Cerebellar cortex (tissue), 1 donor: Measurements from ENCODE around the gene RTCA.
"Not testable (repeated sequence)": the region's sequence is repeated elsewhere in the genome, so short reads cannot be mapped to it uniquely, and the experiment has no call there.

Experiments
- DNase-seq: peaks from one replicate; pipeline ENCODE4 v3.0.0-alpha.2; 2015; ENCODE audit warnings: low spot score

RTCA gene

DNA sequence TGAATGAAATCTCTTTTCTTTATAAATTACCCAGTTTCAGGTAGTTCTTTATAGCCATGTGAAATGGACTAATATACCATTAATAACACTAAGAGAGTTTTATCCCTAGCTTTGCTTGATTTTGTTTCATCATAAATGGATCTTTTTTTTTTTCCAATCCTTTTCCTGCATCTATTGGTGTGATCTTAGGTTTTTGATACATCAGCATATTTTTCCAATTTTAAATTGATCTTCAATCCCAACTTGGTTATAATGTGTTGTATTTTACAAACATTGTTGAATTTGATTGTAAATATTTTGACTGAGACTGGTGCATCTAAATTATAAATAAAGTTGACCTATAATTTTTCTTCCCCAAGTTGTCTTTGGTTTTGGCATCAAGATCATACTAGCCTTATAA, 4.3 kb upstream of the RTCA start:
- no peak for DNase-seq

DNA sequence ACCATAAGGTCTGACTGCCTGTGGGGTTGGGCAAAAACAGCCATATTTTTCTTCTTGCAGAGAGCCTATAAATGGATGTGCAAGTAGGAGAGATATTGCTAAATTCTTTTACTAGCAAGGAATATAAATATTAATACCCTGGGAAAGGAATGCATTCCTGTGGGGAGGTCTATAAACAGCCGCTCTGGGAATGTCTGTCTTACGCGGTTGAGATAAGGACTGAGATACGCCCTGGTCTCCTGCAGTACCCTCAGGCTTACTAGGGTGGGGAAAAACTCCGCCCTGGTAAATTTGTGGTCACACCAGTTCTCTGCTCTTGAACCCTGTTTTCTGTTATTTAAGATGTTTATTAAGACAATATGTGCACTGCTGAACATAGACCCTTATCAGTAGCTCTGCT, 1.9 kb upstream of the RTCA start:
- DNase-seq: not testable (repeated sequence)

DNA sequence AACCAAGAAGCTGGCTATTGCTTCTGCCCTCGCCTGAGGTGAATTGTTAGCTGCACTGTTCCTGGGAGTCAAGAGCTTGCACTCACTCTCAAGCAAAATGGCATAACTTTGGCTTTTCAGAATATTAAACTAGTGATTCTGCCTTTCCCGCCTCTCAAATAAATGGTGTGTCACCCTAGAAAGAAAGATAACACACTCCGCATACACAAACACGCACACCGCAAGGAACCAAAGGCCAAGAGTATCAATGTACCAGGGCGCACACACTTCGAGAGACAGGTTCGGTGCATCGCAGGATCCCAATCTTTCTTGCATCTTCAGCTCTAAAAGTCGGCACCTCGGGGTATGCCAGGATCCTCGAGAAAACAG, 470 bp upstream of the RTCA start:
- DNase-seq: no peak

DNA sequence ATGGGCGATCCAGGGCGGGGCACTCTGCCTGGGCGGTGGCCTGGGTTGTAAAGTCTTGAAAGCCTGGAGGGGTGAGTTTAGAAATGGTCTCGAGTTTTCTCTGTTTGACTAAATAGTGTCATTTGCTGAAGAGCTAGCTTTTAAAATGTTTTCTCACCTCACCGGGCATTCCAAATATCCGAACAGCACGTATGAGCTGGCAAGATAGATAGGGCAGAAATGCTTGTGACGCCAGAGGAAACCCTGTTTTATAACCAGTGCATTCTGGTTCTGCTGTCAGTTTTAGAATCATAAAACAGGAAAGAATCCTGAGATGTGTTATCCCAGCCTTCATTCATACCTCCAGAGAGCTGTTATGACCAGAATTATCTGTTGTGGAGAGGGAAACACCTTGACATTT, 725 bp downstream of the RTCA start:
- no peak for DNase-seq

DNA sequence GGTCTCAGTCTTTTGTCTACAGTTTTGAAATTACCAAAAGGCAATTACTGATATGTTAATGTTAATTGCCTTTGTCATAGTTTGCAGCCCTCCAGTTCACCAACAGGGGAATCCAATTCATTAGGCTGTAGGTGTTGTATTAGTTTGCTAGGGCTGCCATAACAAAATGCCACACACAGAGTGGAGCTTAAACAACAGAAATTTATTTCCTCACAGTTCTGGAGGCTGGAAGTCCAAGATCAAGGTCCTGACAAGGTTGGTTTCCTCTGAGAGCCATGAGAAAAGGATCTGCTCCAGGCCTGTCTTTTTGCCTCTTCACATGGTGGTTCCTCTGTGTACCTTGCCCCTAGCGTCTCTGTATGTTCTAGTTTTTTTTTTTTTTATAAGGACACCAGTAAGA, 1.3 kb downstream of the RTCA start:
- DNase-seq: no peak

DNA sequence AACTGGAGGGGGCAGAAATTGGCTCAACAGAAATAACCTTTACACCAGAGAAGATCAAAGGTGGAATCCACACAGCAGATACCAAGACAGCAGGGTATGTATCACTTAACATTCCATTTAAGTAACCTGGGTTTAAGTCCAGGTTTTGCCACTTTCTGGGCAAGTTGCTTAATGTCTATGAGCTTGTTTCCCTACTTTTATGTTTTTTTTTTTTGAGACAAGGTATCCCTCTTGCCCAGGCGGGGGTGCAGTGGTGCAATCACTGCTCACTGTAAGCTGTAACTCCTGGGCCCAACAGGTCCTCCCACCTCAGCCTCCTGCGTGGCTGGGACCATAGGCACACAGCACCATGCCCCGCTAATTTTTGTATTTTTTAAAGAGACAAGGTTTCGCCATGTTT, 2.2 kb downstream of the RTCA start:
- DNase-seq: no peak

DNA sequence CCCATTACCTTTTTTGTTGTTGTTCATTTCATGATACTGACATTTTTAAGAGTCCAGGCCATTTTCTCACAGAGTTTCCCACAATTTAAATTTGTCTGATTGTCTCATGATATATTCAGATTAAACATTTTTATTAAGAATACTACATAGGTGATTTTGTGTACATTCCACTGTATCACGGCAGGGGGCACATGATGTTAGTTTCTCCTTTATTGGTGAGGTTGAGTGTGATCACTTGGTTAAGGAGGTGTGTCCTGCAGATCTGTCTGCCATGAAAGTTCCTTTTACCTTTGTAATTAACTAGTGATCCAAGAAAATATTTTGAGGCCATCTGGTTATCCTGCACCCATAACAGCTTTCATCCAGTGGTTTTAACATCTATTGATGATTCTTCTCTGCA, 11.8 kb downstream of the RTCA start:
- no peak for DNase-seq

DNA sequence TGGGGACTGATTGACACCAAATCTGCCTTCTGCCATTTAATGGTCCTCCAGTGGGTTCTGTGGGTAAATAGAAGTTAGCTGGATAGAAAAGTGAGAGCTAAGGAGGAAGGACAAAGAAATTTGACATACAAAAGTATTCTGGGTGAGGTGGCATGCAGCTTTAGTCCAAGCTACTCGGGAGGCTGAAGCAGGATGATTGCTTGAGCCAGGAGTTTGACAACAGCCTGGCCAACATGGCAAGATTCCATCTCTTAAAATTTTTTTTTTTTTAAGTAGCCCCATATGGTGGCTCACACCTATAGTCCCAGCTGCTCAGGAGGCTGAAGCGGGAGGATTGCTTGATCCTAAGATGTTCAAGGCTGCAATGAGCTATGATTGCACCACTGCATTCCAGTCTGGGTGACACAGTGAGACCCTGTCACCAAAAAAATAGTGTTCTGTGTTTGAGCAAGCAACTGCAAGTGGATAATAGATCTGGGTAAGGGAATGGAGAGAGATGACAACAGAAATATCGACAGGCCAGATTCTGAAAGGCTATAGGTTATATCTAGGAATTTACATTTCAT, 13.4 kb downstream of the RTCA start:
- peak; percentile 10 for DNase-seq

DNA sequence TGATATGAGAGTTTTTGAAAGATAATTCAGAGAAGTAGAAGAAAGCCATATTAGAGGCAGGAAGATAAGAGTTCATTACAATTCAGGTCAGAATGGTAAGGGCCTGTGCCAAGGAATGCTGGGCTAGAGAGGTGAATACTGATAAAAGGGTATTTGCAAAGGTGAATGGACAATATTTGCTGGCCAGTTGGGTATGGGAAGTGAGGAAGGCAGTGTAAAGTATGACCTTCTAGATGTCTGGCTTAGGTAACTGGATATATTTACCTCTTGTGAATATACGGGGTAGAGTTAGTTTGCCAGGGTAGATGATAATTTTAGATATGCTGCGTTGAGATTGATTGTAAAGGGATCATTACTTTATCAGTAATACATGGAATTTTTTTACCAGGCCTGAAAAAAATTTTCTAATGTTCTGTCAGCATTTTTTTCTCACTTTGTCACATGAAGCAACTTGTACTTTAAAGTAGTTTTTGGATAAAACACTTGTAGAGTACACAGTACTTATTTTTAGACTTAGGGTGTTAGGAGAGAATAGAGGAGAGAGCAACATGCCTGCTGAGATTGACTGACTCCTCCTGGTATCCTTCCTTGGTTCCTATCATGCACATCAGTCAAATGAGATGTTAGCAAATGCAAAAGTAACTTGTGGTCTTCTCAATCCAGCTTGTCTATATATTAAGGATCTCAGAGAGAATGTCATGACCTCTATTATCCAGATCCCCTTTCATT, 14.1 kb downstream of the RTCA start:
- no peak for DNase-seq

DNA sequence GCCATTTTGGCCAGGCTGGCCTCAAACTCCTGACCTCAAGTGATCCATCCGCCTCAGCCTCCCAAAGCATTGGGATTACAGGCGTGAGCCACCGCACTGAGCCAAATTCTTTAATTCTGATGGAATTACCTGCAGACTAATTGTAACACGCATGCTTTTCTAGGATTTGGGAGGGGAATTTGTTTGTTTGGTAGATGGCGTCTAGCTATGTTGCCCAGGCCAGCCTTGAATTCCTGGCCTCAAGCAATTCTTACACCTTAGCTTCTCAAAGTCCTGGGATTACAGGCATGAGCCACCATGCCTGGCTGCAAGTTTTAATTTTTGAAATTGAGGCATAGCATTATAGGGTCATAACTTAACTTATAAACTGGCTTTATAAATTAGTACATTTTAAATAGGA, 18.6 kb downstream of the RTCA start:
- DNase-seq: no peak

DNA sequence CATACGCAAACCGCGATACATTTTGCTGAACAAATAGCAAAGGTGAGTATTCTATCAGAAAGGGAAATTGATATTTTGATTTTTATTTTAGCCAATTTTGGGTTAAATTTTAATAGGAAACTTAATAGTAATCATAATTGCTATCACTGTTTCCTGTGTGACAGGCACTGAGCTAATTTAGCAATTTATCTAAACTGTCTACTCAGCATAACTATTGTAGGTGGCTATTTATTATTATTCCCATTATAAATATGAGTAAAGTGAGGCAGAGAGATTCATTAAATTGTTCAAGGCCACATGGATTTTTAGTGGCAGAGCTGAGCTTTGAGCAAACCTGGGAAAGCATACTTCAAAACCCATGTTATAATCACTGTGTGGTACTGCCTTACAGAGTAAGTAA, 21.1 kb downstream of the RTCA start:
- DNase-seq: no peak

DNA sequence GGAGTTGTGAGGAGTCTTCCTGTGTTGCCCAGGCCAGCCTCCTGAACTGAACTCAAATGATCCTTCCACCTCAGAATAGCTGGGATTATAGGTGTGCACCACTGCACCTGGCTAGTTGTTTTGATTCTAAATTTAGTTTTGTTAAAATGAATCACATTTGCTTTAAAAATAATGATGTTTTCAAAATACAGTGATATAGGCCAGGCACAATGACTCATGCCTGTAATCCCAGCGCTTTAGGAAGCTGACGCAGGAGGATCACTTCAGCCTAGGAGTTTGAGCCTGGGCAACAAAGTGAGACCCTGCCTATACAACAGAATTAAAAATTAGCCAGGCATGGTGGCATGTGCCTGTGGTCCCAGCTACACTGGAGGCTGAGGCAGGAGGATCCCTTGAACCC, 24.3 kb downstream of the RTCA start:
- DNase-seq: no peak

DNA sequence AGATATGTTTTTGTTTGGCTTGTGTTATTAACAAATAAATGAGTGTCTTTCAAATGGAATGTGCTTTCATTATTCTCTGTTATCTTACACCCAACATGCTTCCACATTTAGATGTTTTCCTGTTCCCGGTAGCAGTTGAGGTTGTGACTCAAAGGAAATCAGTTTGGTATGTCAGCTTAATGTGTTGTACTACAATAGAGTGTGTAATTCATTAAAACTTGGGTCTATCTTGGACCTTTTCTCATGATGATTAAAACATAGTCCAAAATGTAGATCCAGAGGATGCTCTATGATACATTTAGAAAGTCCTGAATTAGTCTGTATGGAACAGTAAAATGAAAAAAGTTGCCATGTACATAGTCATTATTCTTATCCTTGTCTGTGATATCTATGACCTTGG, 26.7 kb downstream of the RTCA start:
- no peak for DNase-seq

DNA sequence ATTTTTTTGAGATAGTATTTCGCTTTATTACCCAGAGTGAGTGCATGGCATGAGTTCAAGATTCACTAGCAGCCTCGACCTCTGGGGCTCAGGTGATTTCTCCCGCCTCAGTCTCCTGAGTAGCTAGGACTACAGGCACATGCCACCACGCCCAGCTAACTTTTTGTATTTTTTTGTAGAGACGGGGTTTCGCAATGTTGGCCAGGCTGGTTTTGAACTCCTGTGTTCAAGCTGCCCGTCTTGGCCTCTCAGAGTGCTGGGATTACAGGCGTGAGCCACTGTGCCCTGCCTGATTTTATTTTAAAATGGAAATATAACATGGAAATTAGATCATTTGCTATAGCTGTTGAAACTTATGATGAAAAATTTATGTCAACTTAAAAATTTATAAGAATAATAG, 30.1 kb downstream of the RTCA start:
- DNase-seq: no peak

DNA sequence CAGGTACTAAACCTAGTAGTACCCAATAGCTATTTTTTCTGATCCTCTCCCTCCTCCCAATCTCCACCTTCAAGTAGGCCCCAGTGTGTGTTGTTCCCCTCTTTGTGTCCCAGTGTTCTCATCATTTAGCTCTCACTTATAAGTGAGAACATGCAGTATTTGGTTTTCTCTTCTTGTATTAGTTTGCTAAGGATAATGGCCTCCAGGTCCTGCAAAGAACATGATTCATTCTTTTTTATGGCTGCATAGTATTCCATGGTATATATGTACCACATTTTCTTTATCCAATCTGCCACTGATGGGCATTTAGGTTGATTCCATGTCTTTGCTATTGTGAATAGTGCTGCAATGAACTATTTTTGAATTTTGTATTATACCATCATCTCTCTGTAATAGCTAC, 31.0 kb downstream of the RTCA start:
- DNase-seq: not testable (repeated sequence)

DNA sequence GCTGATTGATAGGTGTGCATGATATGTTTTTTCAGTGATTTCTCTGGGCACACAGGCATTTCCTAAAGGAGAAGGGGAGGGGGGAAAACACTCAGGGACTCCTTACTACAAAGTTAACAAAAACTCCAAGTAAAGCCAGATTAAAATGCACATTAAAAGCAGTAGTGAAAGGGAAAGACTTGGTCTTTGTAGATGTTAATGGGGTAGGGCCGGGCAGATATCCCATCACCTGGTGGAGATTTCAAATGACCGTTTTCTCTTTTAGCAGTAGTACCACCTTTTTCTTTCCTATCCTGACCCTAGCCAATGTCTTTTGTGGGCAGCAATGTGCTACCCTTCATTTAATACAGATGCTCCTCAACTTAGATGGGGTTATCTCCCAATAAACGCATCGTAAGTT, 32.5 kb downstream of the RTCA start:
- DNase-seq: no peak

DNA sequence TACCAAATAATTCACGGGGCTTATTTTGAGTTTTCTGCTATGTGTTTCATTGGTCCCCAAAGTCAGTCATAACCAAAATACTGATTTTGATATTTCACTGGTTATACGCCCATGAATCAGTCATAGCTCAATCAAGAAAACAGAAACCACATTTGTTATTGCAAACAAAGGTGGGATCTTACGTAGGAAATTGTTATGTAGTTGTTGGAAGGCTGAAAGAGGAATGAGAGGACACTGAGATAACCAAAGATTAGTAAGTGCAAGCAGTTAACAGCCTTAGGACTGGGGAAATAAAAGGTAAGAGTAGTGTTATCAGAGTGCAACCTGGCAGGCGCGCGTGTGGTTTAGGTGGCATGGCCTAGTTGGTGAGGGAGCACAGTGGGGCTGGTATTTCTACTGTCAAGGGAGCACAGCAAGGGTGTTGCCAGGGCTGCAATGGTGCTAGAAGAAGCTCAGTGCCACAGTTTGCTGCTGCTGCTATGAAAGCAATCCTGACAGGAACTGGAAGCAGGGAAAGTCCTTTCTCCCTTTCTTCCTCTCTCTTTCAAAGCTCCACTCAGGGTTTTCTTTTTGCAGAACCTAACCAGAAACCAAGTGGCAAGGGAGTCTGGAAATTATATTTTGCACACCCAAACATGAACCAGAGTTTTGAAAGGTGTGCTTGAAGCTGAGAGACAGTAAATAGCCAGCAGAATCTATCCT, 33.7 kb downstream of the RTCA start:
- no peak for DNase-seq

DNA sequence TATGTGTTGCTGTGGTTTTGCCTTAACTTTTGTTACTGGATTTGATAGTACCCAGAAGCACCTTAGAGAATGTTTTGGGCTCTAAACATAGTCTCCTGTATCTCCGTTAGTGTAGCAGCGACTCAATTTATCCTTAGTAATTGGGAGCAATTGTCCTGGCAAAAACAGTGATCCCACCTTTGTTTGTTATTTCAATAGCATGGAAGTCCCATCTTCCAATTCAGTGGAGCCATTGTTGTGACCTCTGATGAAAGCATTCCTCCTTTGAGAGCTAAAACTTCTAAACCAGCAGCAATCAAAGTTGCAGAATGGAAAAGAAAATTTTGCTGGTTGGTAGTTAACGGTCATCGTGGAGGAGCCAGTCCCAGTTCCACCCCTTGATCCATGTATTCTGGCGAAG, 34.7 kb downstream of the RTCA start:
- DNase-seq: no peak

DNA sequence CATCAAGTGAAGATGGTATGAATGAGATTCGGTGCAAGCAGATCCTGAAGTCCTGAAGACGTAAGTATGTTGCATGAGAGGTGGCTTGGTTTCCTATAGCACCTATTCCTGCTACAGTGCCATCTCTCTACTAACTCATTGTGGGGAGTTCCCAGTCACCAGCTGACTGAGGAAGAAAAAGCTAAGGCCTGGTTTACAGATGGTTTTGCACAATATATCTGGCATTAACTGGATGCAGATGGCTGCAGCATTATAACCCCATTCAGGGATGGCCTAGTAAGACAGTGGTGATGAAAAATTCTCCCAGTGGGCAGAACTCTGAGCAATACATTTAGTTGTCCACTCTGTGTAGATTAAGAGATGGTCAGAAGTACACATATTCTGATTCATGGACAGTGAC, 36.7 kb downstream of the RTCA start:
- DNase-seq: no peak

DNA sequence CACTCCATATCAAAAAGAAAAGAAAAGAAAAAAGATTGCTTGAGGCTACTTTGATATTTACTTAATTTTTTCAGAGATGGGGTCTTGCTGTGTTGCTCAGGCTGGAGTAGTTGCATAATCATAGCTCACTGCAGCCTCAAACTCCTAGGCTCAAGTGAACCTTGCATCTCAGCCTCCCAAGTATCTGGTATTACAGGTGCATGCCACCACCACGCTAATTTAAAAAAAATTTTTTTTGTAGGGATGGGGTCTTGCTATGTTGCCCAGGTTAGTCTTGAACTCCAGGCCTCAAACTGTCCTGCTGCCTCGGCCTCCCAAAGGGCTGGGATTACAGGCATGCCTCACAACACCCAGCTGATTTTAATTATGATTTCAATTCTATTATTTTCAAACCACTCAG, 38.2 kb downstream of the RTCA start:
- DNase-seq: no peak

DNA sequence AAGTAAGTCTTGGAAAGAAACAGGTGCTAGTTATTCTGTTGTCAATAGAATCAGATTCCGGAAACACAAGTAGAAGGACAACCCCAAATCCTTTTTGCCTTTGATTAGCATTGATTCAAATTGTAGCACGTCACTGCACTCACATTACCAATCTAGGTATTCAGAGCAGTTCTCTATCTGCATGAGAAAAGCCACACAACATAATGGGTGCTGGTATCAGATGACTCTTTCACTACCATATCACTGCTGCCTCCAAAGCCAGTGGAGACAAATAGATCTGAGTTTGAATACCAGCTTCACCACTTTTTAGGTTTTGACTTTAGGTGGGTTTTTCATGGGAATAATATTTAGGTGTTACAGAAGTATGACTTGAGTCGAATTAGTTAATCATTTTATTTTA, 38.9 kb downstream of the RTCA start:
- DNase-seq: no peak

DNA sequence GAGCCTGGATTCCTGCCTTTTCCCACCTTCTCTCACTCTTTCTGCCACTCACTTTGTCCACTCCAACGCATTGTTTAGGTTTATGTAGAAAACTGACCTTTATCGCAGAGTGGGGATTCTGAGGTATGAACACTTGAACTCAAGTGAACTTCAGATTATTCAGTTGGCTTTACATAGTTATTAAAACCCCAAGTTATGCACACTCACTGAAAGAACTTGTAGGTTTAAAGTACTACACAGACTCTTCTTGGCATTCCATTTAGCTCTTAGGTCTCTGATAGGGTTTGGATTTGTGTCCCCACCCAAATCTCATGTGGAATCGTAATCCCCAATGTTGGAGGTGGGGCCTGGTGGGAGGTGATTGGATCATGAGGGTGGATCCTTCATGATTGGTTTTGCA, 39.9 kb downstream of the RTCA start:
- DNase-seq: no peak

DNA sequence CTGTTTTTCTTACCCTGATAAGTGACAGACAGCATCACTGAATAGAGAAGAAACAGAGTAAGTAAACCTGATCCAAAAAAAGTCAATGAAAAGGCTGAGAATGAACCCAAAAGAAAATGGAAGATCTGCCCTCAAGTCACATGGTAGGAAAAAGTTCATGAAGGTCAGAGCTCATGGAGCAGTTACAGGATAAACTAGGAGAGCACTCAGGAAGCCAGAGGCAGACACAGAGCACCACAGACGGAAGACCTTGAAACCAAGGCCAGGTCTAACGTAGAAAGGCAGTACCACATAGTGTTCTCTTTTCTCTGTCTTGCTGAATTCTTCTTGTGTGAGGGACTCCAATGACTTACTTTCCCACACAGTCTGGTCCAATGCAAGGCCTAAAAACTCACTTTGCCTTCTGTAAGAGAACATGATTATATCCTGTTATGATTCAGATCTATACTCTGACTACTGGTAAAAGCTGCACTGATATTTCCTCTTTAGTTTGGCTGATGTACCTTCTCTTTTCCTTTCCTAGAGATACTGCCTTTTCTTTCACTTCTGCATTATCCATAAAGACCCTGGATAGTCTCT, 40.8 kb downstream of the RTCA start:
- DNase-seq: no peak
